ENCODE results near the gene PIGV. TPM values are rescaled to one million over a fixed set of nuclear protein-coding genes. Genes with fewer than 3 reads are reported as not detected.

PIGV gene
- total RNA-seq, 1 experiment from 2014 or later: 7.5 TPM

DNA sequence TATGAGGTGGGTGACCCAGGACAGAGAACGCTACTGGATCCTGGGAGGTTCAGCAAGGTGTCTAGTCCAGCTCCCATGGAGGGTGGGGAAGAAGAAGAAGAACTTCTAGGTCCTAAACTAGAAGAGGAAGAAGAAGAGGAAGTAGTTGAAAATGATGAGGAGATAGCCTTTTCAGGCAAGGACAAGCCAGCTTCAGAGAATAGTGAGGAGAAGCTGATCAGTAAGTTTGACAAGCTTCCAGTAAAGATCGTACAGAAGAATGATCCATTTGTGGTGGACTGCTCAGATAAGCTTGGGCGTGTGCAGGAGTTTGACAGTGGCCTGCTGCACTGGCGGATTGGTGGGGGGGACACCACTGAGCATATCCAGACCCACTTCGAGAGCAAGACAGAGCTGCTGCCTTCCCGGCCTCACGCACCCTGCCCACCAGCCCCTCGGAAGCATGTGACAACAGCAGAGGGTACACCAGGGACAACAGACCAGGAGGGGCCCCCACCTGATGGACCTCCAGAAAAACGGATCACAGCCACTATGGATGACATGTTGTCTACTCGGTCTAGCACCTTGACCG lies 8.6 kb upstream of the PIGV start:
- Histone ChIP-seq H2BK5ac (ENCODE audit: insufficient read length, low read length) (no peak overlapping the region), H2BK12ac (ENCODE audit: insufficient read length, low read depth, low read length) (no peak overlapping the region), H3K4me2 (ENCODE audit: insufficient read depth, insufficient read length, low read length) (no peak overlapping the region), H3K14ac (ENCODE audit: insufficient read depth, low read length) (no peak overlapping the region), H3K18ac (ENCODE audit: insufficient read length, low read depth, low read length) (no peak overlapping the region), H3K9me3 (ENCODE audit: control insufficient read depth, low read depth, low read length) (no peaks in the 10 kb centered on the region), H3K23me2 (ENCODE audit: insufficient read length, low read depth, low read length, poor library complexity, severe bottlenecking) (no peaks in the 10 kb centered on the region), H3K79me1 (ENCODE audit: insufficient read depth, low read depth, low read length, poor library complexity, severe bottlenecking) (no peaks in the 10 kb centered on the region), H4K20me1 (ENCODE audit: control insufficient read depth, insufficient read depth, insufficient read length) (no peaks in the 10 kb centered on the region), H3K56ac (ENCODE audit: insufficient read length, low read depth, low read length) (no peak overlapping the region), H3K27ac (ENCODE audit: insufficient read length, low read depth, low read length) (no peak overlapping the region), H2BK20ac (ENCODE audit: low read depth, low read length, poor library complexity, severe bottlenecking) (no peak overlapping the region), H3T11ph (ENCODE audit: low read length) (no peak overlapping the region), H3K4ac (ENCODE audit: low read depth, low read length) (no peak overlapping the region), H2BK15ac (ENCODE audit: low read depth, low read length) (no peak overlapping the region), H4K5ac (ENCODE audit: insufficient read length, low read depth, low read length) (no peak overlapping the region), H2AFZ (ENCODE audit: low read length) (no peak overlapping the region), H4K91ac (ENCODE audit: insufficient read length, low read depth, low read length) (no peak overlapping the region), H3K79me2 (ENCODE audit: insufficient read depth, low read length) (no peaks in the 10 kb centered on the region), H2BK120ac (ENCODE audit: low read depth, low read length, poor library complexity, severe bottlenecking) (no peak overlapping the region), H3K4me1 (ENCODE audit: insufficient read depth, low read length) (0 out of 2 replicates have a peak, but pooled peaks cover 2% of the 10 kb centered on the region), H3K27me3 (ENCODE audit: insufficient read depth, low read length) (no peaks in the 10 kb centered on the region), H3K9ac (ENCODE audit: extremely low read depth, insufficient read length, low read length) (no peak overlapping the region), H3K23ac (ENCODE audit: insufficient read length, low read depth, low read length) (no peak overlapping the region), H2AK5ac (ENCODE audit: insufficient read length, low read length) (no peak overlapping the region), H4K8ac (replicated peaks; ENCODE audit: insufficient read length, low read depth, low read length) (no peak overlapping the region)
- no CpG with 5 or more reads among the region's 11 CpGs for WGBS (ENCODE audit: extremely low coverage, insufficient read length, low lambda C conversion rate)
- Mint-ChIP-seq H3K9me3 (no peaks in the 10 kb centered on the region), H3K27me3 (ENCODE audit: low read depth) (no peaks in the 10 kb centered on the region), H3K36me3 (ENCODE audit: insufficient read depth in 1 of 3, low read depth in 3 of 3) (peaks cover 46 to 86% (median 75%) of the 10 kb centered on the region in 3 experiments), H3K4me1 (peaks cover 20 to 21% of the 10 kb centered on the region in 2 experiments), H3K27ac (no peak overlapping the region), H3K4me3 (no peak overlapping the region)
- TF ChIP-seq, protein P1, sequence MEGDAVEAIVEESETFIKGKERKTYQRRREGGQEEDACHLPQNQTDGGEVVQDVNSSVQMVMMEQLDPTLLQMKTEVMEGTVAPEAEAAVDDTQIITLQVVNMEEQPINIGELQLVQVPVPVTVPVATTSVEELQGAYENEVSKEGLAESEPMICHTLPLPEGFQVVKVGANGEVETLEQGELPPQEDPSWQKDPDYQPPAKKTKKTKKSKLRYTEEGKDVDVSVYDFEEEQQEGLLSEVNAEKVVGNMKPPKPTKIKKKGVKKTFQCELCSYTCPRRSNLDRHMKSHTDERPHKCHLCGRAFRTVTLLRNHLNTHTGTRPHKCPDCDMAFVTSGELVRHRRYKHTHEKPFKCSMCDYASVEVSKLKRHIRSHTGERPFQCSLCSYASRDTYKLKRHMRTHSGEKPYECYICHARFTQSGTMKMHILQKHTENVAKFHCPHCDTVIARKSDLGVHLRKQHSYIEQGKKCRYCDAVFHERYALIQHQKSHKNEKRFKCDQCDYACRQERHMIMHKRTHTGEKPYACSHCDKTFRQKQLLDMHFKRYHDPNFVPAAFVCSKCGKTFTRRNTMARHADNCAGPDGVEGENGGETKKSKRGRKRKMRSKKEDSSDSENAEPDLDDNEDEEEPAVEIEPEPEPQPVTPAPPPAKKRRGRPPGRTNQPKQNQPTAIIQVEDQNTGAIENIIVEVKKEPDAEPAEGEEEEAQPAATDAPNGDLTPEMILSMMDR (conservative IDR thresholded peaks at IDR 0.05): no peak
- no peak for DNase-seq
